Hepatocyte (in vitro differentiated cells): Measurements from ENCODE around the gene AGGF1.

Source experiments
- EZH2 ChIP-seq: fragments of 200-600 bp; sonication (generic); IDR thresholded peaks from 2 replicates; pipeline ENCODE4 v1.6.1; 2016; ENCODE audit warnings: antibody characterized with exemption, mild to moderate bottlenecking, borderline replicate concordance
- EZH2phosphoT487 ChIP-seq: fragments of 200-600 bp; sonication (generic); IDR thresholded peaks from one replicate; pipeline ENCODE4 v1.6.1; 2018; ENCODE audit warnings: antibody characterized with exemption, mild to moderate bottlenecking, low read depth, moderate library complexity; ENCODE audit not compliant: unreplicated experiment, severe bottlenecking
- TF ChIP-seq, protein P1 (sequence below): fragments of 200-600 bp; sonication (generic); IDR thresholded peaks from 2 replicates; pipeline ENCODE4 v1.5.1; 2016; ENCODE audit warnings: antibody characterized with exemption, mild to moderate bottlenecking; ENCODE audit not compliant: poor library complexity

DNA sequence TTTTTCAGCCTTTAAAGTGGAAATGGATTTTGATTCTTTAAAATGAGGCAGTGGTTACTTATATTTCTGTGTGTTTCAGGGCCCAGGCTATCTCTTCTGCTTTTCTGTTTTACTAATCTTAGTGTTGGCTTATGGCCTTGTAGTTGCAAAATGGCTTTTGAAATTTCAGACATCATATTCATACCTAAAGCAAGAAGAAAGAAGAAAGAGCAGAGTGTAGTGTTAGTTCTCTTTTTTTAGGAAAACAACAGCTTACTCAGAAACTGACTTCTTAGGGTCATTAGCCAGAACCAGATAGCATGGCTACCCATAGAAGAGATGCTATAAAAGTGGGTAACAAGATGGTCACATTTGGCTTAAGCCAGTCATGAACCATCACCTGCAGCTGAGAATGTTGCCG lies 36.0 kb downstream of the AGGF1 start:
- TF ChIP-seq, protein P1, sequence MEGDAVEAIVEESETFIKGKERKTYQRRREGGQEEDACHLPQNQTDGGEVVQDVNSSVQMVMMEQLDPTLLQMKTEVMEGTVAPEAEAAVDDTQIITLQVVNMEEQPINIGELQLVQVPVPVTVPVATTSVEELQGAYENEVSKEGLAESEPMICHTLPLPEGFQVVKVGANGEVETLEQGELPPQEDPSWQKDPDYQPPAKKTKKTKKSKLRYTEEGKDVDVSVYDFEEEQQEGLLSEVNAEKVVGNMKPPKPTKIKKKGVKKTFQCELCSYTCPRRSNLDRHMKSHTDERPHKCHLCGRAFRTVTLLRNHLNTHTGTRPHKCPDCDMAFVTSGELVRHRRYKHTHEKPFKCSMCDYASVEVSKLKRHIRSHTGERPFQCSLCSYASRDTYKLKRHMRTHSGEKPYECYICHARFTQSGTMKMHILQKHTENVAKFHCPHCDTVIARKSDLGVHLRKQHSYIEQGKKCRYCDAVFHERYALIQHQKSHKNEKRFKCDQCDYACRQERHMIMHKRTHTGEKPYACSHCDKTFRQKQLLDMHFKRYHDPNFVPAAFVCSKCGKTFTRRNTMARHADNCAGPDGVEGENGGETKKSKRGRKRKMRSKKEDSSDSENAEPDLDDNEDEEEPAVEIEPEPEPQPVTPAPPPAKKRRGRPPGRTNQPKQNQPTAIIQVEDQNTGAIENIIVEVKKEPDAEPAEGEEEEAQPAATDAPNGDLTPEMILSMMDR: no peak
- TF ChIP-seq EZH2 (no peak), EZH2phosphoT487 (no peak)
